OCI-LY3 (cell line): ENCODE data around the gene CSNK1G2.

ENCODE experiments used
- CTCF ChIP-seq: fragments of 200-600, 300-600 bp; sonication (generic); IDR thresholded peaks from 2 replicates; pipeline ENCODE4 v1.5.1; 2014; ENCODE audit warnings: antibody characterized with exemption, low read length, low read depth
- EZH2phosphoT487 ChIP-seq: fragments of 200-600 bp; shearing (Covaris generic); IDR thresholded peaks from 2 replicates; pipeline ENCODE4 v1.6.1; 2018; ENCODE audit warnings: antibody characterized with exemption, mixed run types, low read depth

DNA sequence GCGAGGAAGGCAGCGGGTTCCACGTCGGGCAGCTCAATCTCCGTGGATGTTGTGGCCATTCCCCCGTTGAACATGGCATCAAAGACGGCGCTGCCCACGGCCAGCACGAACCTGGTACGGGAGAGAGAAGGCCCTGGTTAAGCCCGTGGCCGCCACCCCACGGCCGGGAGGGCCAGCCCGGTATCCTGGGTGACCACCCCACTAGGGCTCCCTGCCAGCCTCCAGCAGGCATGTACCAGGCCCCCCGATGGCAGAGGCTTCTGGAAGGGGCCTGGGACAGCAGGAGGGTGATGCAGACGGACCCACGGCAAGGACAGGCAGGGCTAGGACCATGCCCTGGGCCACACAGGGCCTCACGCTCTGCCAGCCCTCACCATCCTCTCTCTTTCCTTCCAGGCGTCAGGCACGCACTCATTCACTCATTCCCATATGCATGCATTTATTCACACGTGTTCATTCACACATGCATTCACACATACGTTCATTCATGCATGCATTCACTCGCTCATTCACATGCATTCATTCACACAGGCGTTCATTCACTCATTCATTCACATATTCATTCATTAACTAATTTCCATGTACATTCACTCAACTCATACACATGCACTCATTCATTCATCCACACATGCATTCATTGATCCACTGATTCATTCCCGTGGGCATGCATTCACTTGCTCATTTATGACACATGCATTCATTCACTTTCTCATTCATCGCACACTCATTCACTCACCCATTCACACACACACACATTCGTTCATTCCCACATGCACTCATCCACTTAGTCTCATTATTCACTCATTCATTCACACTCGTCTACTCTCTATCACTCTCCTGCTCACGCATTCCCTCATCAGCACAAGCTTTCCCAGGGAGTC lies 56.6 kb downstream of the CSNK1G2 start:
- no peak for TF ChIP-seq CTCF
- no peak for TF ChIP-seq EZH2phosphoT487
